Astrocyte (in vitro differentiated cells and primary cell): Measurements from ENCODE around the gene ZNF487. TPM values are rescaled to one million over a fixed set of nuclear protein-coding genes. Genes with fewer than 3 reads are reported as not detected.
A peak's percentile ranks its signal among the peaks of the same experiment; 100 is the strongest.
"Not testable (repeated sequence)": the region's sequence is repeated elsewhere in the genome, so short reads cannot be mapped to it uniquely, and the experiment has no call there.

Experiments used
- DNase-seq: peaks from one replicate; pipeline ENCODE4 v3.0.0-alpha.2; 2010; ENCODE audit warnings: low read depth
- FAIRE-seq: peaks from 2 replicates; lab custom pipeline; 2011; peaks lifted over from hg19 to GRCh38; lab: Jason Lieb, UNC
- H2AFZ ChIP-seq: 2 replicates; pipeline ENCODE4 v1.6.0; 2012; ENCODE audit warnings: low read depth, low read length, inconsistent platforms
- H3K27ac ChIP-seq: 2 replicates; pipeline ENCODE4 v1.5.1; 2011; ENCODE audit warnings: low read depth, low read length, inconsistent platforms
- H3K27me3 ChIP-seq: 2 replicates; pipeline ENCODE4 v1.6.0; 2011; ENCODE audit warnings: low read length, inconsistent platforms; ENCODE audit not compliant: insufficient read depth
- H3K36me3 ChIP-seq: 2 replicates; pipeline ENCODE4 v1.5.1; 2011; ENCODE audit warnings: low read length, inconsistent platforms; ENCODE audit not compliant: insufficient read depth
- H3K4me1 ChIP-seq: 2 replicates; pipeline ENCODE4 v1.5.1; 2011; ENCODE audit warnings: low read length, inconsistent platforms; ENCODE audit not compliant: insufficient read depth
- H3K4me2 ChIP-seq: 2 replicates; pipeline ENCODE4 v1.6.0; 2012; ENCODE audit warnings: low read length, inconsistent platforms
- H3K4me3 ChIP-seq: 2 replicates; pipeline ENCODE4 v1.5.1; 2011; ENCODE audit warnings: low read depth, mild to moderate bottlenecking, low read length, inconsistent platforms; ENCODE audit not compliant: insufficient read depth
- H3K79me2 ChIP-seq: 2 replicates; pipeline ENCODE4 v1.6.0; 2012; ENCODE audit warnings: mild to moderate bottlenecking, low read length, inconsistent platforms; ENCODE audit not compliant: insufficient read depth
- H3K9ac ChIP-seq: 2 replicates; pipeline ENCODE4 v1.6.0; 2012; ENCODE audit warnings: mild to moderate bottlenecking, low read length, inconsistent platforms
- H3K9me3 ChIP-seq: 2 replicates; pipeline ENCODE4 v1.5.1; 2012; ENCODE audit warnings: low read depth, mild to moderate bottlenecking, low read length, inconsistent platforms; ENCODE audit not compliant: insufficient read depth
- H4K20me1 ChIP-seq: 2 replicates; pipeline ENCODE4 v1.6.0; 2012; ENCODE audit warnings: low read length, inconsistent platforms; ENCODE audit not compliant: insufficient read depth
- H3K27ac Mint-ChIP-seq: one replicate; pipeline ENCODE4 v1.8.0; 2021; ENCODE audit warnings: mild to moderate bottlenecking, mixed read lengths; ENCODE audit not compliant: unreplicated experiment
- H3K27me3 Mint-ChIP-seq: one replicate; pipeline ENCODE4 v1.8.0; 2021; ENCODE audit warnings: low read depth, mixed read lengths; ENCODE audit not compliant: unreplicated experiment
- H3K36me3 Mint-ChIP-seq: one replicate; pipeline ENCODE4 v1.8.0; 2021; ENCODE audit warnings: low read depth, mixed read lengths; ENCODE audit not compliant: unreplicated experiment
- H3K4me1 Mint-ChIP-seq: one replicate; pipeline ENCODE4 v1.8.0; 2021; ENCODE audit warnings: low read depth, mixed read lengths; ENCODE audit not compliant: unreplicated experiment
- H3K4me3 Mint-ChIP-seq: one replicate; pipeline ENCODE4 v1.8.0; 2021; ENCODE audit warnings: mild to moderate bottlenecking, moderate library complexity, mixed read lengths; ENCODE audit not compliant: unreplicated experiment
- H3K9me3 Mint-ChIP-seq: one replicate; pipeline ENCODE4 v1.8.0; 2021; ENCODE audit warnings: mild to moderate bottlenecking, mixed read lengths; ENCODE audit not compliant: unreplicated experiment
- CTCF ChIP-seq: IDR thresholded peaks from 2 replicates; pipeline ENCODE4 v1.5.1; 2011; ENCODE audit warnings: low read depth, mild to moderate bottlenecking, inconsistent platforms, low read length, moderate library complexity; ENCODE audit not compliant: insufficient read depth
- EZH2 ChIP-seq: IDR thresholded peaks from 2 replicates; pipeline ENCODE4 v1.6.1; 2012; ENCODE audit warnings: mild to moderate bottlenecking, low read length, inconsistent platforms; ENCODE audit not compliant: insufficient read depth
- total RNA-seq: library from RNA; stranded (reverse); gene quantifications from 2 replicates; pipeline ENCODE4 v1.2.1, GENCODE V29; 2021

Gene ZNF487
- total RNA-seq, 1 donor from 2014 or later: 2.8 TPM

- not testable (repeated sequence) for H4K20me1 ChIP-seq, H3K4me3 ChIP-seq, FAIRE-seq, H3K27me3 ChIP-seq, H2AFZ ChIP-seq, H3K4me2 ChIP-seq, H3K9me3 ChIP-seq, DNase-seq, H3K36me3 ChIP-seq, H3K27ac ChIP-seq, H3K4me1 ChIP-seq, H3K4me3 Mint-ChIP-seq, H3K79me2 ChIP-seq, H3K27me3 Mint-ChIP-seq, H3K9ac ChIP-seq, H3K9me3 Mint-ChIP-seq, H3K27ac Mint-ChIP-seq, H3K36me3 Mint-ChIP-seq
- H3K4me1 Mint-ChIP-seq: peaks cover 24% of the 10 kb centered on the region
These were observed 19.6 kb downstream of the ZNF487 start for GRCh38 chr10:43456561-43456960.

- Histone ChIP-seq H3K9me3 (no peaks in the 10 kb centered on the region), H3K4me3 (no peak overlapping the region), H3K4me2 (no peak overlapping the region), H3K9ac (no peak overlapping the region), H3K79me2 (no peaks in the 10 kb centered on the region), H3K27me3 (no peaks in the 10 kb centered on the region), H3K27ac (no peak overlapping the region), H2AFZ (no peak overlapping the region), H3K4me1 (peaks cover 4% of the 10 kb centered on the region), H4K20me1 (no peaks in the 10 kb centered on the region), H3K36me3 (no peaks in the 10 kb centered on the region)
- FAIRE-seq: no peak
- Mint-ChIP-seq H3K36me3 (no peaks in the 10 kb centered on the region), H3K27me3 (no peaks in the 10 kb centered on the region), H3K4me1 (peaks cover 12% of the 10 kb centered on the region), H3K4me3 (no peak overlapping the region), H3K9me3 (no peaks in the 10 kb centered on the region), H3K27ac (no peak overlapping the region)
- no peak for DNase-seq
- no peak for TF ChIP-seq CTCF
- no peak for TF ChIP-seq EZH2
These were observed 21.3 kb downstream of the ZNF487 start for GRCh38 chr10:43458227-43458626.

DNA sequence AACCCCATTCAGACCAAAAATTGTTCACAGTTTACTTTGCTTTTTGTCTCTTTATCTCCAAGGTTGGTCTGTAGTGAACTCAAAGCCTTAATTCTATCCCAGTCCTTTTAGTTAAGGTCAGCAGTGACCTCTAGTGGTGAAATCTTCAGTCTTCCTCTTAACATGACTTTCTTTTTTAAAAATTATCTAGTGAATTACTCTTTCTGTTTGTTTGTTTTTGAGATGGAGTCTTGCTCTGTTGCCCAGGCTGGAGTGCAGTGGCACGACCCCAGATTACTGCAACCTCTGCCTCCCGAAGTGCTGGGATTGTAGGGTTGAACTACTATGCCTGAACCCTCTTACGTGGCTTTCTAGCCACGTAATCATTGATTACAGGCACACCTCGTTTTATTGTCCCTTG is 25.0 kb downstream of the ZNF487 start:
- H3K4me3 ChIP-seq: no peak overlapping the region
- peak; percentile 17 for FAIRE-seq
- no peaks in the 10 kb centered on the region for H3K9me3 Mint-ChIP-seq
- H3K36me3 Mint-ChIP-seq: no peaks in the 10 kb centered on the region
- no peaks in the 10 kb centered on the region for H3K4me1 ChIP-seq
- H3K9ac ChIP-seq: no peak overlapping the region
- no peaks in the 10 kb centered on the region for H3K27me3 ChIP-seq
- H2AFZ ChIP-seq: no peak overlapping the region
- no peak overlapping the region for H3K4me2 ChIP-seq
- peak; percentile 72 for TF ChIP-seq CTCF
- no peak for TF ChIP-seq EZH2
- no peaks in the 10 kb centered on the region for H3K79me2 ChIP-seq
- no peaks in the 10 kb centered on the region for H3K4me1 Mint-ChIP-seq
- no peaks in the 10 kb centered on the region for H3K36me3 ChIP-seq
- H4K20me1 ChIP-seq: no peaks in the 10 kb centered on the region
- DNase-seq: peak; percentile 60
- no peak overlapping the region for H3K27ac ChIP-seq
- no peak overlapping the region for H3K4me3 Mint-ChIP-seq
- no peaks in the 10 kb centered on the region for H3K27me3 Mint-ChIP-seq
- H3K9me3 ChIP-seq: no peaks in the 10 kb centered on the region
- H3K27ac Mint-ChIP-seq: no peak overlapping the region

- not testable (repeated sequence) for H3K4me1 ChIP-seq, H3K36me3 Mint-ChIP-seq, H3K4me3 Mint-ChIP-seq, H3K9ac ChIP-seq, H3K9me3 Mint-ChIP-seq, H2AFZ ChIP-seq, H3K36me3 ChIP-seq, H3K4me1 Mint-ChIP-seq, H3K9me3 ChIP-seq, H3K27ac Mint-ChIP-seq, FAIRE-seq, H3K27me3 Mint-ChIP-seq, DNase-seq, H3K79me2 ChIP-seq, H3K4me2 ChIP-seq, H3K27ac ChIP-seq, H3K27me3 ChIP-seq, H4K20me1 ChIP-seq, H3K4me3 ChIP-seq
These were observed 28.3 kb downstream of the ZNF487 start for GRCh38 chr10:43465086-43465735.

DNA sequence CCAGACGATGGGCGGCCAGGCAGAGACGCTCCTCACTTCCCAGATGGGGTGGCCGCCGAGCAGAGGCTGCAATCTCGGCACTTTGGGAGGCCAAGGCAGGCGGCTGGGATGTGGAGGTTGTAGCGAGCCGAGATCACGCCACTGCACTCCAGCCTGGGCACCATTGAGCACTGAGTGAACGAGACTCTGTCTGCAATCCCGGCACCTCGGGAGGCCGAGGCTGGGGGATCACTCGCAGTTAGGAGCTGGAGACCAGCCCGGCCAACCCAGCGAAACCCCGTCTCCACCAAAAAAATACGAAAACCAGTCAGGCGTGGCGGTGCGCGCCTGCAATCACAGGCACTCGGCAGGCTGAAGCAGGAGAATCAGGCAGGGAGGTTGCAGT is 28.8 kb downstream of the ZNF487 start:
- not testable (repeated sequence) for H3K36me3 ChIP-seq, H3K4me2 ChIP-seq, H3K4me3 ChIP-seq, H3K4me1 ChIP-seq, H2AFZ ChIP-seq, FAIRE-seq, H3K4me3 Mint-ChIP-seq, H3K27me3 Mint-ChIP-seq, DNase-seq, H4K20me1 ChIP-seq, H3K79me2 ChIP-seq, H3K4me1 Mint-ChIP-seq, H3K9me3 ChIP-seq, H3K27ac Mint-ChIP-seq, H3K27ac ChIP-seq, H3K36me3 Mint-ChIP-seq, H3K9me3 Mint-ChIP-seq, H3K9ac ChIP-seq, H3K27me3 ChIP-seq
